Bronchial epithelial cell (primary cell): Measurements from ENCODE around the gene KY. TPM values are rescaled to one million over a fixed set of nuclear protein-coding genes. Genes with fewer than 3 reads are reported as not detected.

Experiments
- DNase-seq: peaks from one replicate; pipeline ENCODE4 v3.0.0-alpha.2; 2010; ENCODE audit warnings: low read depth
- FAIRE-seq: peaks from 2 replicates; lab custom pipeline; 2011; peaks lifted over from hg19 to GRCh38; lab: Jason Lieb, UNC
- H3K27me3 ChIP-seq: 2 replicates; pipeline ENCODE4 v1.5.1; 2011; ENCODE audit warnings: low read length; ENCODE audit not compliant: control insufficient read depth, insufficient read depth
- H3K36me3 ChIP-seq: 2 replicates; pipeline ENCODE4 v1.5.1; 2011; ENCODE audit warnings: low read length; ENCODE audit not compliant: control insufficient read depth, insufficient read depth
- H3K4me3 ChIP-seq: 2 replicates; pipeline ENCODE4 v1.5.1; 2011; ENCODE audit warnings: mild to moderate bottlenecking, low read depth, low read length, control low read depth
- CTCF ChIP-seq: IDR thresholded peaks from 2 replicates; pipeline ENCODE4 v1.5.1; 2011; ENCODE audit warnings: mild to moderate bottlenecking, moderate library complexity, low read length, control low read depth, inconsistent platforms; ENCODE audit not compliant: insufficient read depth, severe bottlenecking
- total RNA-seq: library from RNA; depleted of rRNA; stranded (reverse); fragments of >200 nt; gene quantifications from 2 replicates; pipeline ENCODE4 v1.2.1, GENCODE V29; 2014

Gene KY
- total RNA-seq, 1 donor from 2014 or later: not detected

GRCh38 chr3:134666885-134667284 is 16.1 kb upstream of the KY start:
- no peak overlapping the region for H3K4me3 ChIP-seq
- no peaks in the 10 kb centered on the region for H3K27me3 ChIP-seq
- H3K36me3 ChIP-seq: no peaks in the 10 kb centered on the region
- TF ChIP-seq CTCF: no peak
- FAIRE-seq (no peak), DNase-seq (no peak)

GRCh38 chr3:134666466-134666865 is 15.6 kb upstream of the KY start:
- FAIRE-seq: no peak
- H3K36me3 ChIP-seq: no peaks in the 10 kb centered on the region
- no peaks in the 10 kb centered on the region for H3K27me3 ChIP-seq
- DNase-seq: peak; percentile 56
- TF ChIP-seq CTCF: no peak
- H3K4me3 ChIP-seq: no peak overlapping the region

- FAIRE-seq (no peak), DNase-seq (no peak)
- no peaks in the 10 kb centered on the region for H3K27me3 ChIP-seq
These were observed 15.2 kb upstream of the KY start for GRCh38 chr3:134666052-134666451.

GRCh38 chr3:134665243-134665642 is 14.4 kb upstream of the KY start:
- Histone ChIP-seq H3K36me3 (no peaks in the 10 kb centered on the region), H3K27me3 (no peaks in the 10 kb centered on the region), H3K4me3 (no peak overlapping the region)
- FAIRE-seq: no peak
- DNase-seq: no peak
- no peak for TF ChIP-seq CTCF

More at GRCh38 chr3:134666052-134666451, 15.2 kb upstream of the KY start:
- Histone ChIP-seq H3K4me3 (no peak overlapping the region), H3K36me3 (no peaks in the 10 kb centered on the region)
- TF ChIP-seq CTCF: no peak

GRCh38 chr3:134663721-134664456 is 13.1 kb upstream of the KY start:
- no peak overlapping the region for H3K4me3 ChIP-seq
- TF ChIP-seq CTCF: no peak
- peak; percentile 17 for DNase-seq
- no peaks in the 10 kb centered on the region for H3K36me3 ChIP-seq
- no peak for FAIRE-seq
- H3K27me3 ChIP-seq: no peaks in the 10 kb centered on the region

- Histone ChIP-seq H3K36me3 (no peaks in the 10 kb centered on the region), H3K27me3 (no peaks in the 10 kb centered on the region), H3K4me3 (no peak overlapping the region)
- FAIRE-seq (no peak), DNase-seq (no peak)
- TF ChIP-seq CTCF: no peak
These were observed 9.2 kb upstream of the KY start for GRCh38 chr3:134660046-134660441.
